ENCODE data around the gene KDM8. TPM values are rescaled to one million over a fixed set of nuclear protein-coding genes. Genes with fewer than 3 reads are reported as not detected.

KDM8 gene
- total and polyA plus RNA-seq, 9 of the 15 experiments (the other 6 are each of a cell fraction or from before 2014, with no cell fraction given), result 0.61 to 9.1 (median 5.4) TPM

DNA sequence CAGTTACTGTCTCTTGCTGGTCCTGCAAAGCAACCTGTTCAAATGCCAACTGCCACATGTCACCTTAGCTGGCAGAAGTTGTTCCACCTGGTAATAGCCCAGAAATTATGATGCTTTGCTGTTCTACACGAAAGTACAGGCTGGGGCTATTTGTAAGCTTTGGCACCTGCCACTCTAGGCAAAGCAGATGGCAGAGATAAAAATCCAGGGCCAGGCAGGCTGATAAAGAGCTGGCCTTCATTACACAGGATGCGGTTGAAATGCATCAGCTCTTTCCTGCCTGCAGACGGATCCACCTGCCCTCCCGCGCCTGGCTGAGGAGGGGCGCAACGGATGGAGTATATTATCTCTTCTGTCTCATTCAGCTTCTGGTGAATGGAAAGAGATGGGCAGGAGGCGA, 29.3 kb upstream of the KDM8 start (continued):
- TF ChIP-seq, protein P1, sequence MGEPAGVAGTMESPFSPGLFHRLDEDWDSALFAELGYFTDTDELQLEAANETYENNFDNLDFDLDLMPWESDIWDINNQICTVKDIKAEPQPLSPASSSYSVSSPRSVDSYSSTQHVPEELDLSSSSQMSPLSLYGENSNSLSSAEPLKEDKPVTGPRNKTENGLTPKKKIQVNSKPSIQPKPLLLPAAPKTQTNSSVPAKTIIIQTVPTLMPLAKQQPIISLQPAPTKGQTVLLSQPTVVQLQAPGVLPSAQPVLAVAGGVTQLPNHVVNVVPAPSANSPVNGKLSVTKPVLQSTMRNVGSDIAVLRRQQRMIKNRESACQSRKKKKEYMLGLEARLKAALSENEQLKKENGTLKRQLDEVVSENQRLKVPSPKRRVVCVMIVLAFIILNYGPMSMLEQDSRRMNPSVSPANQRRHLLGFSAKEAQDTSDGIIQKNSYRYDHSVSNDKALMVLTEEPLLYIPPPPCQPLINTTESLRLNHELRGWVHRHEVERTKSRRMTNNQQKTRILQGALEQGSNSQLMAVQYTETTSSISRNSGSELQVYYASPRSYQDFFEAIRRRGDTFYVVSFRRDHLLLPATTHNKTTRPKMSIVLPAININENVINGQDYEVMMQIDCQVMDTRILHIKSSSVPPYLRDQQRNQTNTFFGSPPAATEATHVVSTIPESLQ (CRISPR knock-in tag; IDR thresholded peaks at IDR 0.05), result no peak
- no peak for TF ChIP-seq GTF2B (IDR thresholded peaks at IDR 0.05; ENCODE audit: extremely low read depth, insufficient read length)
- no peak for TF ChIP-seq ZNF354B (CRISPR knock-in tag; IDR thresholded peaks at IDR 0.05)
- TF ChIP-seq SPI1 (IDR thresholded peaks at IDR 0.05; ENCODE audit: borderline replicate concordance, low read depth, low read length), result no peak
- no peak for TF ChIP-seq PCBP1 (IDR thresholded peaks at IDR 0.05; ENCODE audit: low read depth, low read length, poor library complexity, severe bottlenecking)
- TF ChIP-seq ZNF780A (CRISPR knock-in tag; IDR thresholded peaks at IDR 0.05), result no peak
- TF ChIP-seq MIER1 (IDR thresholded peaks at IDR 0.05; ENCODE audit: low read depth), result no peak
- TF ChIP-seq KLF10 (CRISPR knock-in tag; IDR thresholded peaks at IDR 0.05), result no peak
- no peak for TF ChIP-seq POLR2AphosphoS5 (IDR thresholded peaks at IDR 0.05; ENCODE audit: control insufficient read depth, insufficient read depth, low read depth, low read length)
- TF ChIP-seq KLF16 (IDR thresholded peaks at IDR 0.05), result peak; percentile 73; the same call in 1 of the 2 replicates
- TF ChIP-seq JUNB (CRISPR knock-in tag; conservative IDR thresholded peaks at IDR 0.05), result no peak
- peak; percentile 24; the same call in 1 of the 2 replicates for TF ChIP-seq TCF3 (CRISPR knock-in tag; IDR thresholded peaks at IDR 0.05)
- no peak for TF ChIP-seq CBX8 (IDR thresholded peaks at IDR 0.05; ENCODE audit: borderline replicate concordance, extremely low read depth, low read depth, low read length, poor library complexity, severe bottlenecking)
- no peak for TF ChIP-seq TBP (optimal IDR thresholded peaks at IDR 0.05; ENCODE audit: low read depth, low read length)
- TF ChIP-seq ESRRA (IDR thresholded peaks at IDR 0.05; ENCODE audit: borderline replicate concordance, low read depth), result peak; percentile 20; the same call in 1 of the 2 replicates
- TF ChIP-seq DPF2 (IDR thresholded peaks at IDR 0.05), result no peak
- TF ChIP-seq ZFPM2 (CRISPR knock-in tag; IDR thresholded peaks at IDR 0.05), result no peak
- TF ChIP-seq ZFP1 (CRISPR knock-in tag; IDR thresholded peaks at IDR 0.05), result 0 out of 2 replicates have a peak, but pooled peaks have one; percentile 64
- no peak for TF ChIP-seq ZNF707 (CRISPR knock-in tag; conservative IDR thresholded peaks at IDR 0.05)
- TF ChIP-seq POLR2H (tag; IDR thresholded peaks at IDR 0.05; ENCODE audit: low read depth), result no peak
- TF ChIP-seq NFYB (IDR thresholded peaks at IDR 0.05; ENCODE audit: extremely low read depth, insufficient read length), result no peak
- TF ChIP-seq POLR2AphosphoS2 (IDR thresholded peaks at IDR 0.05; ENCODE audit: low read length), result no peak
- no peak for TF ChIP-seq SMARCA4 (IDR thresholded peaks at IDR 0.05)
- no peak for TF ChIP-seq KAT2B (IDR thresholded peaks at IDR 0.05; ENCODE audit: low read depth, low read length)

Data from K562 (cell line).